GM19239 (cell line): ENCODE results near the gene DVL1.
A peak's percentile ranks its signal among the peaks of the same experiment; 100 is the strongest.
"Not testable (repeated sequence)": the region's sequence is repeated elsewhere in the genome, so short reads cannot be mapped to it uniquely, and the experiment has no call there.

Experiments
- DNase-seq: peaks from one replicate; pipeline ENCODE4 v3.0.0; 2011; ENCODE audit warnings: low spot score; ENCODE audit not compliant: insufficient read length
- FAIRE-seq: peaks from 2 replicates; lab custom pipeline; 2011; peaks lifted over from hg19 to GRCh38; lab: Jason Lieb, UNC

The DVL1 gene

GRCh38 chr1:1373815-1374588 is 24.8 kb upstream of the DVL1 start:
- no peak for DNase-seq
- FAIRE-seq: no peak

GRCh38 chr1:1373051-1373814 is 24.0 kb upstream of the DVL1 start:
- DNase-seq: no peak
- no peak for FAIRE-seq

GRCh38 chr1:1371746-1372711 is 22.8 kb upstream of the DVL1 start:
- DNase-seq (peak; percentile 84), FAIRE-seq (peak; percentile 76)

GRCh38 chr1:1371364-1371745 is 22.1 kb upstream of the DVL1 start:
- DNase-seq (no peak), FAIRE-seq (no peak)

GRCh38 chr1:1370771-1371300 is 21.6 kb upstream of the DVL1 start:
- FAIRE-seq: no peak

GRCh38 chr1:1370094-1370493 is 20.9 kb upstream of the DVL1 start:
- DNase-seq, FAIRE-seq: not testable (repeated sequence)

More at GRCh38 chr1:1370771-1371300, 21.6 kb upstream of the DVL1 start:
- no peak for DNase-seq

- DNase-seq (no peak), FAIRE-seq (no peak)
Observed at GRCh38 chr1:1367315-1367714, 18.1 kb upstream of the DVL1 start.

GRCh38 chr1:1366699-1367066 is 17.5 kb upstream of the DVL1 start:
- FAIRE-seq (no peak), DNase-seq (no peak)

GRCh38 chr1:1365875-1366698 is 16.9 kb upstream of the DVL1 start:
- FAIRE-seq: no peak
- DNase-seq: no peak

- no peak for FAIRE-seq
- no peak for DNase-seq
Observed at GRCh38 chr1:1364266-1364665, 15.0 kb upstream of the DVL1 start.

- DNase-seq: no peak
- FAIRE-seq: no peak
Observed at GRCh38 chr1:1361982-1362423, 12.8 kb upstream of the DVL1 start.

- FAIRE-seq (no peak), DNase-seq (no peak)
Observed at GRCh38 chr1:1361233-1361981, 12.2 kb upstream of the DVL1 start.

- DNase-seq (no peak), FAIRE-seq (no peak)
Observed at GRCh38 chr1:1360506-1361169, 11.4 kb upstream of the DVL1 start.

- DNase-seq (no peak), FAIRE-seq (no peak)
Observed at GRCh38 chr1:1359664-1360468, 10.6 kb upstream of the DVL1 start.

GRCh38 chr1:1359308-1359663 is 10.1 kb upstream of the DVL1 start:
- no peak for FAIRE-seq
- DNase-seq: no peak

- FAIRE-seq: no peak
- DNase-seq: no peak
Observed at GRCh38 chr1:1358433-1359271, 9.4 kb upstream of the DVL1 start, which contains the start of gene MXRA8. MXRA8 (minus strand) TSS chr1:1358555; CDS start chr1:1358504, 51 bp downstream.
